Forelimb muscle (tissue), 1 donor: ENCODE results near the gene C19orf73. TPM values are rescaled to one million over a fixed set of nuclear protein-coding genes. Genes with fewer than 3 reads are reported as not detected.

ENCODE experiments used
- DNase-seq: peaks from one replicate; pipeline ENCODE4 v3.0.0-alpha.2; 2013; ENCODE audit warnings: low read depth
- polyA plus RNA-seq: library from polyadenylated mRNA; unstranded; fragments of 120-200 nt; gene quantifications from one replicate; pipeline ENCODE4 v1.2.1, GENCODE V29; 2013; ENCODE audit not compliant: insufficient read length

C19orf73 gene
- 0.33 TPM for polyA plus RNA-seq

DNA sequence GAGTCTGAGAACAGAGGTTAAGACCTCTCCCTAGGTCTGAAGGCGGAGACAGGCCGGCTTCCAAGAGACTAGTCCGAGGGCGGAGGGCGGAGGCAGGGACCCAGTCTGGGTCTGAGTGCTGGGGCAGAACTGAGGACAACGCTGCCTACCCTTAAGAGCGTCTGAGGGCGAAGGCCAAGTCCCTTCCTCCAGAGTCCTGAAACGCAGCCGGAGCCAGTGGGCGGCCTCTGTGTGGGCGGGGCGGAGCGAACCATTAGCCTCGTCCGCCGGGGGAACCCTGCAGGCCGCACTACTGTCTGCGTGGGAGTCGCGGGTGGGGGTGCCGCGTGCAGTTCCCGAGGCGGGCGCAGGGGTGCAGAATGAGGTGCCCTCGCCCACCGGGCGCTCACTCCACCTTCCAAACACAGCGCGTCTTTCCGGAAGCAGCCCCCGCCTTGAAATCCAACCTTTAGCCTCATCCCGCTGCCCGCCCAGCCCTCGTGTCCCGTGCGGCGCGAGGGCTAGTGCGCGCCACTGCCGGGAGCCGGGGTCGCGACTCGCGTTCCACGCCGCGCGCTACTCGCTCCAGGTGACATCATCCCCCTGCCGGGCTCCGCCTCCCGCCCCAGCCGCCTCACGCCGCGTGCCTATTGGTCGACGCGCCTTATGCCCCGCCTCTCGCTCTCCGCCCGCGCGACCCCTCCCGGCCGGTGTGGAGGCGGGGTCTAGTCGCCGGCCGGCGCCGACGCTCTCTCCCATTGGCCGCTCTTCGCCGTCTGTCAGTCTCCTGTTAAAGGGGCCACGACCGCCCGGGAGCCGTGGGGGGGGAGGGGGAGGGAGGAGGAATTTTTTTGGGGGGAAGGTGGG, at the start of gene C19orf73:
Gene C19orf73 (minus strand): TSS at position 579 of the 846 bp plus-strand sequence. CDS start 121 bp downstream, at position 458.
- peak; percentile 74 for DNase-seq

GRCh38 chr19:49168421-49168820, 49.5 kb upstream of the C19orf73 start:
- no peak for DNase-seq

- no peak for DNase-seq
These were observed 49.0 kb upstream of the C19orf73 start for GRCh38 chr19:49167857-49168409.

DNA sequence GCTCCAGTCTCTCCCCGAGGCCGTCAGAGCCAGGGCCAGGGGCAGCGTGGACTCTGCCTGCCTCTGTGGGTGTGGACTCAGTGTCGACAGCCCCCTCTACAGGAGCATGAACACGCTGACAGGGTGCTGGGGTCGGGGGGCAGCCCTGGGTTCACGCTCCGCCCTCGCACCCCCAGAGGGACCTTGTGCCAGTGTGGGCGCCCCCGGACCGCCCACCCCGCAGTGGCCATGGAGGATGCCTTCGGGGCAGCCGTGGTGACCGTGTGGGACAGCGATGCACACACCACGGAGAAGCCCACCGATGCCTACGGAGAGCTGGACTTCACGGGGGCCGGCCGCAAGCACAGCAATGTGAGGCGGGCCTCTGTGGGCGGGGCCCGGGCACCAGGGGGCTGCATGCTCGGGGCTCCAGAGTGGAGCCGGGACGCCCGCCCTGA, 46.9 kb upstream of the C19orf73 start:
- DNase-seq, result no peak

- no peak for DNase-seq
These were observed 46.3 kb upstream of the C19orf73 start for GRCh38 chr19:49165111-49165750.

DNA sequence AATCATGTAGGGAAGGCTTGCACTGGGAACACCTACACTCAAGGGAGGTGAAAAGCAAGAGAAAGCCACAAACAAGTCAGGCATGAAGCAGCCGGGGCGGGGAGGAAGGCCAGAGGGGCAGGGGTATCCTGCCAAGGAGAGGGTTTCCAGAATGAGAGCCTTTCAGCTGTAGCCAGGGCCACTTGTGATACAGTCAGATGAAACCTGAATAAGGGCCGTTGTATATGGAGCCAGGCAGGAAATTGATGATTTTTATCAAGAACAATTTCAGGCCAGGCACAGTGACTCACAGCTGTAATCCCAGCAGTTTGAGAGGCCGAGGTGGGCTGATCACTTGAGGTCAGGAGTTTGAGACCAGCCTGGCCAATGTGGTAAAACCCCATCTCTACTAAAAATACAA, 43.0 kb upstream of the C19orf73 start:
- no peak for DNase-seq

- DNase-seq, result no peak
These were observed 41.7 kb upstream of the C19orf73 start for GRCh38 chr19:49160450-49161189.

DNA sequence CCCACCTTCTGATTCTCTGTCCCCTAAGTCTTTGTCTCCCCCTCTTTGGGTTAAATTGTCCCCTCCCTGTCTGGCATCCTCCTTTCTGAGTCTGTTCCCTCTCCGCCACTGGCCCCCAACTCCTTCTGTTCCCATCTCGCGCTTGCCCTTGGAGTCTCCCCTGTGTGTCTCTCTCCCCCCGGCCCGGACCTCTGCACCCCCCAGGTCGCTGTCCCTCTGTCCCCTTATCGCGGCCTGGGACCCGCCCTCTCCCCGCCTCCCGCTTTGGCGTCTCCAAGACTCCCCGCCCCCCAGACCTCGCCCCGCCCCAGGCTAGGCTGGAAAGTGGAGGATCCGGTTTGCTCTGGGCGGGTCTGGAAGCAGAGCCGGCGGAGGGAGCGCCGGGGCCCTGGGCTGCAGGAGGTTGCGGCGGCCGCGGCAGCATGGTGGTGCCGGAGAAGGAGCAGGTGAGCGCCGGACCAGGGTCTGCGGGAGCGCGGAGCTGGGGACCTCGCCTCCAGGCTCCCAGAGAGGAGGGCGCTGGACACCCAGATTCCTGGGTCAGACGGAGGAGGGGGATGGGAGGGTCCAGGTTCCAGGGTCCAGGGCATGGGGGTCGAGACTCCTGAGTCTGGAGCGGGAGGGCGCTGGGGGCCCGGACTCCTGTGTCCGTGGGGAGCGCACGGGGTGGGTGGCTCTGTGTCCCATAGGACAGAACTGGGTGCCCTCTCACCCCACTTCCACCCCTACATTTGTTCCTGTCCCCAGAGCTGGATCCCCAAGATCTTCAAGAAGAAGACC, 38.7 kb upstream of the C19orf73 start, which contains the start of gene TRPM4:
Gene TRPM4 (plus strand): TSS at position 348 of the 780 bp plus-strand sequence. CDS start 75 bp downstream, at position 423.
- DNase-seq, result no peak

GRCh38 chr19:49155820-49156346, 36.9 kb upstream of the C19orf73 start:
- no peak for DNase-seq

DNA sequence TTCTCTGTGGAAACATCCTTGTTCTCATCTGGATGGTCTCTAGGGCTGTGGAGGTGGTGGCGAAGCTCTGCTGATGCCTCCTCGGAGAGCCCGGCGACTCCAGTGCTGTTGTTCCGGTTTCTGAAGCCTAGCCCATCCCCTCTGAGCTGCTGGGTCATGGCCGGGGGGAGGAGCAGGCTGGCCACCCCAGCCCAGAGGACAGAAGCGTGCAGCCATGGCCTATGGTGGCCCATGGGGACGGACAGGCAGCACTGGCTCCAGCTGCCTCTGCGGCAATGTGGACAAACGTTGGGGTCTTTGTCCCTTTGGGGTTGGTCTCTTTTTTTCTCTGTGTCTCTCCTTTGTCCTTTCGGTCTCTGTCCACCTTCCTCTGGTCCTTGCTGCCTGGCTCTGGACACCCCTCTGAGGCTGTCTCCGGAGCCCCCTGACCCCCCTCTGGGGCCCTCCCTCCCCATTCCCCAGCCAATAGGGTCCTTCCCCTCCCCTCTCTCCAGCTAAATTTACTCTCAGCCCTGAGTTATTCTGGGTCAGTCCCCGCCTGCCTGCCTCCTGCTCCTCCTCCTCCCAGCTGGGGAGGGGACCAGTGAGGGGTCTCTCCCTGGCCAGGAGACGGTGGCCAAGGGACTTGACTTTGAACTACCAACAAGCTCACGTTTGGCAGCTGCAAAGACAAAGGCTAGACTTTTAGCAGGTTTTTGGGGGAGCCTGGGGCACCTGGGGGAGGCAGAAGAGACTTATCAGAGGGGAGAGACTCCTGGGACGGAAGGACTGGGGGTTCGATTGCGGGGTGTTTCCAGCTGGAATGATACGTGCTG, 36.3 kb upstream of the C19orf73 start, which contains the start of gene HRC:
Gene HRC (minus strand): TSS at position 392 of the 815 bp plus-strand sequence. CDS start 159 bp downstream, at position 233.
- DNase-seq, result no peak

- no peak for DNase-seq
These were observed 35.3 kb upstream of the C19orf73 start for GRCh38 chr19:49154279-49154678.

DNA sequence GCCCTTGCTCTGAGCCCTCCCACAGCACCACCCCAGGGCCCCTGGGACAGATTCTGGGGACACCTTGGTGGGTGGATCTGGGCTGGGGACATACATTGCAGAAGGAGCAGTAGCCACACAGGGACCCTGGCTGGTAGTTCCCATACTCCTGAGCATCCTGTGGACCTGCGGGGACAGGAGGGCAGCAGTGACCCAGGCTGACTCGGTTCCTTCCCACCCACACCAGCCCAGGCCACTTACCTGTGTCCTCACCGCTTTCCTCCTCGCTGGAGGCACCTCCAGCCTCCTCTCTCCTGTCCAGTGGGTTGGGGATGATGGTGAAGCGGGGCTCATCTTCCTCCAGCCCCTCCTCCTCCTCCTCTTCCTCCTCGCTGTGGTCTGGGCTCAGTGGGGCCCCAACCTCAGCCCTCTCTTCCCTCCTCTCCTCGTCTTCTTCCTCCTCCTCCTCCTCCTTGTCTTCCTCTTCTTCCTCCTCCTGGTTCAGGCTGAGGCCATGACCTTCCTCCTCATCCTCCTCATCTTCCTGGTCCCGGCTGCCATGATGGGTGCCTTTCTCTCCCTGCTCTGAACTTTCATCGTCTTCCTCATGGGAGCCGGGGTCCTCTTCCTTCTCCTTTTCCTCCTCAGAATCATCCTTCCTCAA, 34.3 kb upstream of the C19orf73 start:
- DNase-seq, result no peak

DNA sequence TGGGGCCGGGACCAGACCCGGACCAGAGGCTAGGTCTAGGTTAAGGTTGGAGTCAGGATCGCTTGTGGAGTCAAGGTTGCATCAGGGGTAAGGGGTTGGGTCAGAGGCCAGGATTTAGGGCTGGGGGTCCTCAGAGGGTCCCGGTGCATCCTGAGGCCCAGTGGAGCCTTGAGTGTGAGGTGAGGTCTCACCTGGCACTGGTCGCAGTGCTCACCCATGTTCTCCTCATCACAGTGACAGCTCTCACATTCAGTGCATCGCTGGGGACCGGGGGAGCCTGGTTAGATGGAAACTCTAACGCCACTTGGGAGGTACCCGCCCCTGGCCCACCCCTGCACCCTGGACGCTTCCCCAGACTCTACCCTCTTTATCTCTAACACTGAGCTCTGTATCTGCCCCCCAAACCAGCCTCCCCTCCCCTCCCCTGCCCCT, 33.2 kb upstream of the C19orf73 start:
- DNase-seq, result no peak

- no peak for DNase-seq
These were observed 32.5 kb upstream of the C19orf73 start for GRCh38 chr19:49151267-49152118.

DNA sequence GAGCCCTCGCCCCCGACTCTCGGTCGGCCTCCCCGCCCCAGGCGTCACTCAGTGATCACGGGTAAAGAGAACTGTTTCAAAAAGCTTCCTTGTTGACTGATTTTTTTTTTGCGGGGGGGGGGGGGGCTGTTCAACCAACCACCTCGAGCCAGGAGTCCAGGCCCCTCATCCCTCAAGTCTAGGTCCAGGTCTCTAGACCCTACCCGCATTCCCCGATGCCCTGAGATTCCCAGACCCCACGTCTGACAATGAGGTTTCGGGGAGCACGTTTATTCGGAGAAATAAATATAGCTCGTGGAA, 32.0 kb upstream of the C19orf73 start:
- DNase-seq, result no peak

DNA sequence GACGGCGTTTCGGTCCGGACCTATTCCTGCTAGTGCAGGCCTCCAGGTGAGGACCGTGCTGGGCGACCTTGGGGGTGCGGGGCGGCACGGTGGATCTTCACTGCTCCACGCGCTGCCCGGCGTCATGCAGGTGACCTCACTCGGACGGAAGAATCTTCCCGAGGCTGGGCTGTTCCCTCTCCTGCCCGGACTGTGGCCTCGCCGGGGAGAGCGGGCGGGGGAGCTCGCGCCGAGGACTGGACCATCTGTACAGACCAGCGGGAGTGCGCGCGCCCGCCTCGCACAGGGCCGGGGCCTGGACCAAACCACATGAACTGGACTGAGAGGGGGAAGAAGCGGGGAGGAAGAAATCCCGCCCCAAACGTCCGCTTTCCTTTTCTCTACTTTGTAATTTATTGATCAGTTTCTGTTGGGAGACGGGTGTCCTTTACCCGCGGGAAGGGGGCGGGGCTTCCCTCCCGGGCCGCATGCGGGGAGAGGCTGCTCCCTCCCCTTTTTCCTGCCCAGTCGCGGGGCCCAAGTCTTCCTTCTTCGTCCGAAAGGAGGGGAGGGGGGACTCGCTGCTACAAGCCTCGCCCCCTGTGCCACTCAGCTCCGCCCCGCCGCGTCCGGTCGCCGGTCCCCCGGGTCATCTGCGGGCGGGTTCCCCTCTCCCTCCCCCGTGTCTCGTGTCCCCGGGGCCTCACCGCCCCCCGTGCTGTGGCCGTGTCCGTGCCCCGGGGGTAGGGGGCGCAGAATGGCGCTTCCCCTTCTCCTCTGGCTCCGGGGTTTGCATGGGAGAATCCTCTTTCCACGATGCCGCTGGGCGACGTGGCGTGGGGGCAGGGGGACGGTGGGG, 31.4 kb upstream of the C19orf73 start:
- DNase-seq, result peak; percentile 68

DNA sequence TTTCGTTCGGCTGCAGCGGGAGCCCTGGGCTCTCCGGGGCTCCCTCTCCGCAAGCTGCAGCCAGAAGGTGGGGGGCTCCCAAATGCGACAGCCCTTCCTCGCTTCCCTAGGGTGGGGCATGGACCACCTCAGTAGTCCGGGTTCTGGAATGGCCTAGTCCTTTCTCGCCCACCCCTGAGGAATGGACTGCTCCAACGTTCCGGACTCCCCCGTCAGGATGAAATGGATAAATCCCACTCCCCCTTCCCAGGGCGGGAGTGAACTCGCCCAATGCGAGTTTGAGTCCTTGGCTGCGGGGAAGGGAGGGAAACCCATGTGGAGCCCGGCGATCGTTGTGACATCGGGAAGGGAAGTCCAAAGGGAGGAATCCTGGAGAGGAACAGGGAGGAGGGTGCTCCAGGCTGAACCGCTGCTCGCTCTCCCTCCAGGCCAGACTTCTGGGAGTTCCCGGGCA, 30.7 kb upstream of the C19orf73 start:
- DNase-seq, result peak; percentile 68
